D341Med (cell line): ENCODE measurements around the gene OPTN.
"Not testable (repeated sequence)": the region's sequence is repeated elsewhere in the genome, so short reads cannot be mapped to it uniquely, and the experiment has no call there.

ENCODE experiments used
- DNase-seq: peaks from one replicate; pipeline ENCODE4 v3.0.0; 2012; ENCODE audit warnings: low spot score

The OPTN gene

DNA sequence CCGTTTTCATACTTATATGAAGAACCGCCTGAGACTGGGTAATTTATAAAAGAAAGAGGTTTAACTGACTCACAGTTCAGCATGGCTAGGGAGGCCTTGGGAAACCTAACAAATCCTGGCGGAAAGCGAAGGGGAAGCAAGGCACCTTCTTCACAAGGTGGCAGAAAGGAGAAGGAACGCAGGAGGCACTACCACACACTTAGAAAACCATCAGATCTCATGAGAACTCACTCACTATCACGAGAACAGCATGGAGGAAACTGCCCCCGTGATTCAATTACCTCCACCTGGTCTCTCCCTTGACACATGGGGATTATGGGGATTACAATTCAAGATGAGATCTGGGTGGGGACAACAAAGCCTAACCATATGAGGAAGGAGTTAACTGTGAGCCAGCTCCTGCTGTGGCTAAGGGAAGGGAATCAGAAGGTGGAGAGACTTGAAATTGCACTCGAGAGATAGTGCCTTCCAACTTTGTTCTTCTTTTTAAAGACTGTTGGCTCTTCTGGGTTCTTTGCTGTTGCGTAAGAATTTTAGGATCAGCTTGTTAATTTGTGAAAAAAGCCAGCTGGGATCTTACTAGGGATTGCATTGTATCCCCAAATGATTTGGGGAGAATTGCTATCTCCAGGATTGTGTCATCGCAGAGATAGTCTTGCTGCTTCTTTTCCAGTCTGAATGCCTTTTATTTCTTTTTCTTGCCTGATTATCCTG is 21.0 kb downstream of the OPTN start:
- DNase-seq, result peak; percentile 40

DNA sequence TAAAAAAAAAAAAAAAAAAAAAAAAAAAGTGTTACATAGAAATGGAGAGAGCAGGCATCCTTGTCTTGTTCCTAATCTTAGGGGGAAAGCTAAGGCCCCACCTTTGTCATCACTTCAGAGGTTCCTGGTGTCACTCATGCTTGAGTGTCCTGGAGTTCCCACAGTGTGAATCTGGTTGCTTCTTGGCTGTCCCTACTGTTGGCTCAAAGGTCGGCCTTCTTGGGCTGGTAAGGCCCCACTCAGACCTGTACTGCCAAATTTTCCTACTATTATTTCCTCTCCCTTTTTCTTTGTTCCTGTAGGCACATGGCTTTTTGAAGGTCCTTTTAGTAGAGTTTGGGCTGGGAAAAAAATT is 21.5 kb downstream of the OPTN start:
- DNase-seq, result no peak

DNA sequence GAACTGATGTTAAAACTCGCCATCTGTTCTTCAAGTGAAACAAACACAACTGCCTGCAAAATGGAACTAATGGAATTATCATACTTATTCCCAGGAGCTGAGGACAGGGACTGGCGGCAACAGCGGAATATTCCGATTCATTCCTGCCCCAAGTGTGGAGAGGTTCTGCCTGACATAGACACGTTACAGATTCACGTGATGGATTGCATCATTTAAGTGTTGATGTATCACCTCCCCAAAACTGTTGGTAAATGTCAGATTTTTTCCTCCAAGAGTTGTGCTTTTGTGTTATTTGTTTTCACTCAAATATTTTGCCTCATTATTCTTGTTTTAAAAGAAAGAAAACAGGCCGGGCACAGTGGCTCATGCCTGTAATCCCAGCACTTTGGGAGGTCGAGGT is 36.7 kb downstream of the OPTN start:
- DNase-seq, result no peak

DNA sequence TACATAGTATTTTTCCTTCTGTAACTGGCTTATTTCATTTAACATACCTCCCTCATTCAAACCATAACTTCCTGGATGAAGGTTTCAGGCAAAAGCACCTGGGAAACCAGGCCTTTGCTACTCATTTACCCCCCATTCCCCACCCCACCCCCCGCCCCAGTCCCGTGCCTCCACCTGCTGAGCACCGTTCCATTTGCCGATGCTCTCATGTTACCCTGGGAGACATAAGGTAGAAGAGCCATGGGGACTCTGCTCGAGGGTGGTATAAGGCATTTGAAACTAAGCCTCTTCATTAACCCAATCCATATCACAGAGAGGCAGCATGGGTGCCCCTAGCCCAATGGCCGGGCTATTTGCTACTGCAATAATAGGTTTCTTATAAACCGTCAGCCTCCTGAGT is 39.2 kb downstream of the OPTN start:
- no peak for DNase-seq

DNA sequence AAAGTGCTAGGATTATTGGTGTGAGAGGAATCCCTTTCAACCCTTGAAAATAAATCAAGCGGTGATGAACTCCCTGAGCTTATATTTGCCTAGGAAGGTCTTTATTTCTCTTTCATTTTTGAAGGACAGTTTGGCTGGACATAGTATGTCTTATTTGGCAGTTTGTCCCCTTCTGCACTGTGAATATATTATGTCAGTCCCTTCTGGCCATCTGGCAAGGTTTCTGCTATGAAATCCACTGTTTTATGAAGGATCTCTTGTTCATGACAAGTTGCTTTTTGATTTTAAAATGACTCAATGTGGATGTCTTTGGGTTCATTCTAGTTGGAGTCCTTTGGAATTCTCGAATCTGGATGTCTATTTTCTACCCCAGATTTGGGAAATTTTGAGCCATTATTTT is 39.7 kb downstream of the OPTN start:
- no peak for DNase-seq

DNA sequence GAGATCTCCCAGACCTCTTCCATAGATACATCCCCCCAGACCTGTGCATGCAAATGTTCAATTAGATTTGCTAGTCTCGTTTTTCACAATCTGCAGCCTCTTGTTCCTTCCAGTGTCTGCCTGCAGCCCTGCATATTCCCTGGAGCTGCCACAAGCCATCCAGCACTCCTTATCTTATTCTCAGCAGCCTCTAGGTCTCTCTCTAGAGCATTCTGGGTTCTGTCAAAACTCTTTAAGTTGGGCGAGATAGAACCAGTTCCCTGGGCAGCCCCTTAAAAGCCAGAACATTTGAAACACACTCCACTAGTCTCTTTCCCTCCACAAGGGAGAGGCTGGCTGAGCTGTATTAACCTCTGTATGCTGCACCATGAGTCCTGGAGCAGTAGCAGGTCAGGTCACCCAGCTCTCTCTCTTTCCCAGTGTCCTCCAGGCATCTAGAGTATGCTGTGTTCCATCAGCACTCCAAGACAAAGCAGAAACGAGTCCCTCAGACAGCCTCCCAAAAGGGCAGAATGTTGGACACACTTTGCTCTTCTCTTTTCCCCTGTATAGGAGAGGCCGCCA is 40.7 kb downstream of the OPTN start:
- no peak for DNase-seq

DNA sequence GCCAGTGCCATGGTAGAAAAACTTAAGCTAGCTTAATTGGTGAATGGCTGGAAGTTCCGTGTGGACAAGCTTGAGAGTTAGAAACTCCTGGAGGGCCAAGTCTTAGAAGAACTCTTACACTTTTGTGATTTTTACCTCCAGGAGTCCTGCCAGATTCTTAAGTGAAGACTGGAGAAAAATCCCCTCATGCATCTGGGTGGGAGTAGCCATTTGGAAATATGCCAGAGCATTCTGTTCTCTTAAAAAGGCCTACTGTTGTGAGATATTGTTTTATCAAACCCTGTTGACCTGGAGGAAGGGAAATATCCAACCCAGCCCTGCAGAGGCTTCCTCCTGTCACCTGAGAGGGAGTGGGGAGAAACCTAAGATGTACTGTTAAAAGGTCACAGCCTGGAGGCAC is 43.8 kb downstream of the OPTN start:
- DNase-seq, result no peak

DNA sequence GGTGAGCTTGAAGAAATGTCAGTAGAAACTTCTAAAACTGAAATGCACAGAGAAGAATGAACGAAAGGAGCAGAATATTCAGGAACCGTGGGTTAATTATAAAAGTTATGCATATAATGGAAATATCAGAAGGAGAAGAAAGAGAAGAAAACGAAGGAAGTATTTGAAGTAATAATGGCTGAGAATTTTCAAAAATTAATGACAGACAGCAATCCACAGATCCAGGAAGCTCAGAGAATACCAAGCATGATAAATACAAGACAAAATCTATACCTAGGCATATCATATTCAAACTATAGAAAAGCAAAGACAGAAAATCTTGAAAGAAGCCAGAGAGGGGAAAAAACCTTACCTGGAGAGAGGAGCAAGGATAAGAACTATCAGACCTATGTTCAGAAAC is 44.9 kb downstream of the OPTN start:
- no peak for DNase-seq

DNA sequence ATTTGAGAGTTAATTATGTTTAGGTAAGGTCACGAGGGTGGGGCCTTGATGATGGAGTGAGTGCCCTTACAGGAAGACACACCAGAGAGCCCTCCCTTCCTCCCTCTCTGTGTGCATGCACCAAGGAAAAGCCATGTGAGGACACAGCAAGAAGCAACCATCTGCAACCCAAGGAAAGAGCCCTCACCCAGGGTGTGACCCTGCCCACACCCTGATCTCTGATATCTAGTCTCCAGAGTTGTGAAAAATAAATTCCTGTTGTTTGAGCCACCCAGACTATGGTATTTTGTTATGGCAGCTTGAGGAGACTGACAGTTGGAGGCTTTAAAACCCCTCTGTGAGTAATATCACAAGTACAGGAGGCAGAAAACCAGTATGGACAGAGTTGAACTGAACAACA is 46.4 kb downstream of the OPTN start:
- DNase-seq, result no peak

DNA sequence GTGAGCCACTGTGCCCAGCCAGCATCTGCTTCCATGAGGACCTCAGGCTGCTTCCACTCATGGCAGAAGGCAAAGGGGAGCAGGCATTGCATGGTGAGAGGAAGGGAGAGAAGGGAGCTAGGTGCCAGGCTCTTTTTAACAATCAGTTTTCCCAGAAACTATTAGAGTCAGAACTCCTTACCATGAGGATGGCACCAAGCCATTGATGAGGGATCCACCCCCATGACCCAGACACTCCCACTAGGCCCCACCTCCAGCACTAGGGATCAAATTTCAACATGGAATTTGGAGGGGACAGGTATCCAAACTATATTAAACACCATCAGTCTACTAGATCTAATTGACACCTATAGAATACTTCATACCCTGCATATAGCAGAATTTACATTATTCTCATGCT is 47.2 kb downstream of the OPTN start:
- no peak for DNase-seq

DNA sequence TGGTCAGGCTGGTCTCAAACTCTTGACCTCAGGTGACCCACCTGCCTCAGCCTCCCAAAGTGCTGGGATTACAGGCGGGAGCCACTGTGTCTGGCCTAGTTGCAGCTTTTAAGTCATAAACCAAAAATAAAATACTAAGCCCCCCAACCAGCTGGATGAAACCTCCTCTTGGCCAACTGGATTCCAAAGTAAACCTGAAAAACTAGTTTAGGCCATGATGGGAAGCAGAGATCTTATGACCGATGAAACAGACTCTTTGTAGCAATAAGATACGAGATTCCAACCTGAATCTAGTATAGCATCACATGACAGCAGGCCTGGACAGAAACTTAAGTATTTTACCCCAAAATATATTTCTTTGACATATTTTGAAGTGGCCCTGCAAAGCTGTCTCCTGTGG is 52.3 kb downstream of the OPTN start:
- no peak for DNase-seq

DNA sequence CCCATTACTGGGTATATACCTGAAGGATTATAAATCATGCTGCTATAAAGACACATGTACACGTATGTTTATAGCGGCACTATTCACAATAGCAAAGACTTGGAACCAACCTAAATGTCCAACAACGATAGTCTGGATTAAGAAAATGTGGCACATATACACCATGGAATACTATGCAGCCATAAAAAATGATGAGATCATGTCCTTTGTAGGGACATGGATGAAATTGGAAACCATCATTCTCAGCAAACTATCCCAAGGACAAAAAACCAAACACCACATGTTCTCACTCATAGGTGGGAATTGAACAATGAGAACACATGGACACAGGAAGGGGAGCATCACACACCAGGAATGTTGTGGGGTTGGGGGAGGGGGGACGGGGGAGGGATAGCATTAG is 55.9 kb downstream of the OPTN start:
- DNase-seq, result not testable (repeated sequence)

DNA sequence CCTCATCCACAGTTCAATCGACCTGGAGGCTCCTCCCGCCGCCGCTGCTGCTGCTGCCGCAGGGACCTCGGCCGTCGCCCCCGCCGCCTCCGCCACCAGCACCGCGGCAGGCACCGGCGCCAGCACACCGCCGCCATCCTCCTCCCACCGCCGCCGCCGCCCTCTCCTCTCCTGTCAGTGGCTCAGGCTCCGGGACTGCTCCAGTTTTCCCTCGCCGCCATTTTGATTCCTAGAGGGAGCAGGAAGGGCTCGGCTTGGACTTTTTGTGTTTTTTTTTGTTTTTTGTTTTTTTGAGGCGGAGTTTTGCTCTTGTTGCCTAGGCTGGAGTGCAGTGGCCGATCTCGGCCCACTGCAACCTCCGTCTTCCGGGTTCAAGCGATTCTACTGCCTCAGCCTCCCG is 58.4 kb downstream of the OPTN start:
- DNase-seq, result no peak

DNA sequence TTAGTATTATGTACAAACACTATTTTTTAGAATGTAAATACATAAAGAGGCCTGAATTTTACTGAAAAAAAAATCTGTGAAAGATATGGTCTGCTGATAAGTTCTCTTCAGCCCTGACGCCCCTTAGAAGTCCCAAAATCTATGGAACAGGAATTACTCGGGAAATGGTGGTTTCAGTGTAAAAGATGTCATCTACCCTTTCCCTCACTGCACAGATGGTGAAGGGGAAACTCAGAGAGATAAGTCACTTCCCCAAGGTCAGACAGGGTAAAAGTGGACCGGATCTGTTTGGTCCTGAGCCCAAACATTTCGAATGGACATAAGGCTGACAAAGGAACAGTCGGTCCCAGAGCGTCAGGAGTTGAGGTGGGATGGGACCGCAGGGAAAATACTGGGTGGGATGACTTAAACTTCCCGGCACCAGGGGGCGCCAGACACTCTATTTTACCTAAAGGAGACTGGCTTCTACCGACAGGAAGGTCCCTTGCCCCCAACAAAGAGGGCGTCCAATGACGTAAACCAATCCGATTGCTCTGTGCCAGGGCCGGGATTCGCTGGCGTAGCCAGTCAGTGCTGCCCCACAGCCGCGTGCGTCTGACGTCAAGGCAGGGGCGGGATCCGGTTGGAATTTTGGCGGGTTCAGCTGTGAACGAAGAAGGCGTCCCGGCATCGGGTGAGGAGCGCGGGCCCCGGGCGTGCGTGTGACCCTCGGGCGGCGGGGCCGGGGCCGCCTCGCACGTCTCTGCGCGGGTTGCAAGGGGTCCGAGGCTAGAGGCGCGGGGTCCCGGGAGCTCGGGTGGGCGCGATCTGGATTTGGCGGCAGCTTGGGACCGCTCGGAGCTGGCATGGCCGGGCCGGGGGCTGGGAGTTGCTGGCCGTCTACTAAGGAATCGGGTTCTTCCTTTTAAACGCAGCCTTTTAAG is 61.2 kb downstream of the OPTN start, which contains the start of gene MCM10:
MCM10 (plus strand) TSS at position 625 of the 923 bp plus-strand sequence. CDS start 2,645 bp downstream, outside the sequence.
- DNase-seq, result peak; percentile 98

DNA sequence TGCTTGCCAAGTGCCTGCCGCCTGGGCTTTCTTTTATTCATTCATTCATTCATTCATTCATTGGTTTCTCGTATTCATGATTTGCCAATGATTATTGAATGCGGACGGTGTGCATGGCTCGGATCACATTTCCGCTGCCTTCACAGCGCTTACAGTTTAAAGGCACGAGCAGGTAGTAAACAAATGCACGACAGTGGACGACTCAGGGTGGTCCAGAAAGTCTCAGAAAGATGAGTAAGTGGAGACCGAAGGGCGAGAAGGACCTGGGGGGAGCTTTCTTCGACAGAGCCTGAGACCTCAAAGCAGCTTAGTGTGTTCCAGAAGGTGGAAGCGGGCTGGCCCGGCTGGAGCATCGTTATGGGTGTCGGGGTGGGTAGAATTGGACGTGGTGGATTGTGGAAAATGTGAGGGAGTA is 61.9 kb downstream of the OPTN start:
- DNase-seq, result peak; percentile 53

DNA sequence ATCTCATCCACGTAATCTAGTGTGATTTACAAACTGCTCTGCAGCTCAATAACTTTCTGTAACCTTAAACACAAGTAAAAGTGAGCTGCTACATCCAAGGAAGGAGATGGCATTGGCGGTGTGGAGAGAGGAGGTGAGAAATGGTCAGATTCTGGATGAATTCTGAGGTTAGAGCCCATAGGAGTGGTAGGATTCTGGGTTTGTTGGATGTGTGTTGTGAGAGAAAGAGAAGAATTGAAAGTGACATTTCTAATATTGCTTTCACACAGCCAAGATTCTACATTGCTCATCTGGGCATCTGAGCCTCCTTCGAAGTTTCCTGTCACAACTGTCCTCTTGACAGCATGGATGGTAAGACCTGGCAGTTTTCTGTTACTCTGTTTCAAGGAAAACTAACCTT is 63.9 kb downstream of the OPTN start:
- DNase-seq, result no peak

DNA sequence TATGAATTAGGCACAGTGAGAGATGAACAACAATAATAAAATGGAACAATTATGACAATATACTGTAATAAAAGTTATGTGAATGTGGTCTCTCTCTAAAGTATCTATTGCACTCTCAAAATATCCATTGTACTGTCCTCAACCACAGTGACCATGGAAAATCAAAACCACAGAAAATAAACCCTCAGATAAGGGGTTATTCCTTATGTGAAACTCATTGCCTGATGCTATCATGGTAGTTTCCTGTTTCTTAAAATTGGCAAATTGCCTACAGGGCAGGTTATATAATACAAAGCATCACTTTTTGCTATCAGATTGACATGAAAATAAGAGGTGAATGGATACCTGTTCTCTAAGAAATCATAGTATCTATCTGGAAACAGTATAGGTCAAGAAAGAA is 65.2 kb downstream of the OPTN start:
- DNase-seq, result no peak

DNA sequence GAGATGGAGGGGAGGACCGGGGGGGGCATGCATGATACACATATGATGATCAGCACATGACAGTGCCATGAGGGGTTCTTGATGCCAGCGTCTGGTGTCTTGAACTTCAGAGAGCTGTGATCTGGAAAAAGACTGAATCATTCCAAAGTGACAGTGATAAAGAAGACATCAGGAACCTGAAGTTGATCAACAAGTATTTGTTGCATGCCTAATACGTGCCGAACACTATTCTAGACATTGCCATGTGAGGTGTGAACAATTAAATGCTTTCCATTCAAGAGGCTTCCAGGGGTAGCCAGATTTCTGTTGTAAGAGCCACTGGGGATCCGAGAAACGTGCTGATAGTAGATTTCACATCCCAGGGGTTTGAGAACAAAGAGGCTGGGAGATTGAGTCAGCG is 67.6 kb downstream of the OPTN start:
- no peak for DNase-seq

DNA sequence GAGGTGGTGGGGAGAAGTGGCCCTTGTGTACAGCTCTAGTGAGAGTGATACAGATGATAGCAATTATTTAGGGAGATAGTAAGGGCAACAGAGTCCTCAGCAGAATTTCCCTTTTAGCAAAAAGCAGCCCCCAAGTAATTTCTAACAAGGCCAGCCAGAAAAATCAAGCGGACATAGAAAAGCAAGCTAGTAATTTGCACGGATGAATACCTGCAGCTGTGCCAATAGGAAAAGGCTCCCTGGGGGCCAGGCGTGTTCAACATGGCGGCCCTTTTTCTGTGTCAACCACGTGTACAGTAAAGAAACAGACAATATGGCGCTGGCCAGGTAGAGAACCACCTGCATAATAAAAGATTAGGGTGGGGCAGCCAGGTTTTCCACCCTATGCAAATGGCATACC is 68.8 kb downstream of the OPTN start:
- DNase-seq, result no peak

DNA sequence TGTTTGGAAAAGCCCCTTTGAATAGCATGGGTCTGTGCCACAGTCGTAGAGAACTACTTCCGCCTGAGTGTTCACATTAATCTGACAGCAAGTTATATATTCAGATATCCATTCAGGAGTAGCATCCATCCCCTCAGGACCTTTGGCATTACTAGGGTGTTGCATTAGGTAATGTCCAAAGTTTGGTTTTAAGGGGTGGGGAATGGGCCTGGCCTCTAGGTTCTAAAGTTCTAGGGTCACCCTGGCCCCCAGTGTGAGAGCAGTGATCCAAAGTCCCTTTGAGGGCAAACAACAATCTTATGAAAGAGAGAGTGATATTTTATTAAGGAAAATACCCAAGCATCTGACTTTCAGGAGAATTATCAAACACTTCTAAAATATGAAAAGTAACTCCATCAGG is 73.7 kb downstream of the OPTN start:
- DNase-seq, result no peak

DNA sequence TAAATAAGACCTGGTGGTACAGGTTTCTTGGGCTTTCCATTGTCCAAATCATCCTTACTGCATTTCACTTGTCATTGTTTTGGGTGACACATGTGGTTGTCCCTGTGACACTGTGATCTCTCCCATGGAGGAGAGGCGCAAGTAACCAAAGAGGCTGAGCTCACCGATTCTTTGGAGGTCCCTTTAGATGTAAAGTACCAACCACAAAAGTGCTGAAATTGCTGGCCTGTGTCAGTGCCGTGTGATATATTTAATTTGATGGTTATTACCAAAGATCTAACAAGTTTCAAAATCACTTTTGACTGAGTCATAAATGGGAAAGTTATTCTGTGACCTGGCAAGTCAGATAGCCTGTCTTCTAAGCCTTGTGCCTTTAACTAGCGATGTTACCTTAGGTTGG is 80.8 kb downstream of the OPTN start:
- no peak for DNase-seq

DNA sequence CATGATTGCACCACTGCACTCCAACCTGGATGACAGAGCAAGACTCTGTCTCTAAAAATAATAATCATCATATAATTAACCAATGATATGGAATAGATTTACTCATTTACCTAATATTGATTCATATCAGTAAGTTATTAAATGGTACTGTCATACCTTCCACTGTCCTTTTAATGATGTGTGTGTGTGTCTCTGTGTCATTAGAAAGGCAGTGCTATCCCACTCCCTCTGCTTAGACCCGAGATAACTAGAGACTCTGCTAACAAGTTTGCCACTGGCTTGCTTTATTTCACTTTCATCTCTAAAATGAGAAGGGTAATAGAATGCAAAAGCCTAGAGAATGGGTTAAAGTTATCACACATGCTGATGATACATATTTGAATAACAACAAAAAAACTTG is 82.5 kb downstream of the OPTN start:
- DNase-seq, result no peak

DNA sequence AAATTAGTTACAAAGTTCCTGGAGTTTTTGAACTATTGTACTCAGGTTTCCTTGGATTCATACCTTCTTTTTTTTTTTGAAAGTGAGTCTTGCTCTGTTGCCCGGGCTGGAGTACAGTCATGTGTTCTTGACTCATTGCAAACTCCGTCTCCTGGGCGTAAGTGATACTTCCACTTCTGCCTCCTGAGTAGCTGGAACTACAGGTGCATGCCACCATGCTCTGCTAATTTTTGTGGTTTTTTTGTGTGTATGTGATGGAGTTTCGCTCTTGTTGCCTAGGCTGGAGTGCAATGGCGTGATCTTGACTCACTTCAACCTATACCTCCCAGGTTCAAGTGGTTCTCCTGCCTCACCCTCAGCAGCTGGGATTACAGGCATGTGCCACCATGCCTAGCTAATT is 83.7 kb downstream of the OPTN start:
- DNase-seq, result no peak
